Skeletal muscle cell (primary cell): Measurements from ENCODE around the gene OXLD1.
"Not testable (repeated sequence)": the region's sequence is repeated elsewhere in the genome, so short reads cannot be mapped to it uniquely, and the experiment has no call there.

ENCODE experiments used
- DNase-seq: peaks from one replicate; pipeline ENCODE4 v3.0.0-alpha.2; 2010; ENCODE audit warnings: low read depth
- H3K4me3 ChIP-seq: 2 replicates; pipeline ENCODE4 v1.5.1; 2011; ENCODE audit warnings: low read depth, mild to moderate bottlenecking, control low read depth, low read length, moderate library complexity

The OXLD1 gene

DNA sequence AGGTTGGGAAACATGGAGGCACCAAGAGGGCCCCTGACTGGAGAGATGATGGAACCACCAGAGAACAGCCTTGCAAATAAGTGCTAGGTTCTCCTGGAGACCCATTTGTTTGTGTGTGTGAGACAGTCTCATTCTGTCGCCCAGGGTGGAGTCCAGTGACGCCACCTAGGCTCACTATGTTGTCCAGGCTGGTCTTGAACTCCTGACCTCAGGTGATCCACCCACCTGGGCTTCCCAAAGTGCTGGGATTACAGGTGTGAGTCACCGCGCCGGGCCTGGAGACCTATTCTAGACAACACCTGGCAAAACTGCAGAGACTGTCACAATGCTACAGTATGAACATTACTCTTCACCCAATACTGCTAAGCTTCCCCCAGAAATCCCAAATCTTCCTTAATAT, 31.0 kb downstream of the OXLD1 start:
- DNase-seq: no peak
- H3K4me3 ChIP-seq: no peak overlapping the region

DNA sequence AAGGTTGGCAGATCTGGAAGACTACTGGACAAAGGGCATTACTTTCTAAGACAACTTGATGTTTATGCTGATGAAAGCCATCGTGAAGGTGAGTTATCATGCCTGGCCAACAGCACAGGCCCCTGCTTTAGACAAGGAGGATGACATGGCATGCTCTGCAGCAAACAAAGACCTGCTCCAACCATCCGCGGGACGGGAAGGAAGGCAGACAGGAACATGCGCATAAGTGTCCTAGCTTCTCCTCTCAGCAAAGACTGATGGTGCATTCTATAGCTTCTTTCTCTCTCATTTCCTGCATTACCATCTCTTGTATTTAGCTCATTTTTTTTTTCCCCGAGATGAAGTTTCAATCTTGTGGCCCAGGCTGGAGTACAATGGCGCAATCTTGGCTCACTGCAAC, 34.9 kb downstream of the OXLD1 start:
- DNase-seq: no peak
- no peak overlapping the region for H3K4me3 ChIP-seq

DNA sequence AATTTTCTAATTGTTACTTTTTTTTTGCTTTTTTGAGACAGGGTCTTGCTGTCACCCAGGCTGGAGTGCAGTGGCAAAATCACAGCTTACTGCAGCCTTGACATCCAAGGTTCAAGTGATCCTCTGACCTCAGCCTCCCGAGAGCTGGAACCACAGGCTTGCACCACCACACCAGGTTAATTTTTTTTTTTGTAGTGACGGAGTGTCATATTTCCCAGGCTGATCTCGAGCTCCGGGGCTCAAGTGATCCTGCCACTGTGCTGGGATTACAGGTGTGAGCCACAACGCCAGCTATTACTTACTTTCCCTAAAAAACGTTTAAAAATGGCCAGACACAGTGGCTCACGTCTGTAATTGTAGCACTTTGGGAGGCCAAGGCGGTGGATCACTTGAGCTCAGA, 36.1 kb downstream of the OXLD1 start:
- no peak overlapping the region for H3K4me3 ChIP-seq
- DNase-seq: no peak

- H3K4me3 ChIP-seq: no peak overlapping the region
- no peak for DNase-seq
Observed at GRCh38 chr17:81621494-81622130, 44.8 kb downstream of the OXLD1 start.

DNA sequence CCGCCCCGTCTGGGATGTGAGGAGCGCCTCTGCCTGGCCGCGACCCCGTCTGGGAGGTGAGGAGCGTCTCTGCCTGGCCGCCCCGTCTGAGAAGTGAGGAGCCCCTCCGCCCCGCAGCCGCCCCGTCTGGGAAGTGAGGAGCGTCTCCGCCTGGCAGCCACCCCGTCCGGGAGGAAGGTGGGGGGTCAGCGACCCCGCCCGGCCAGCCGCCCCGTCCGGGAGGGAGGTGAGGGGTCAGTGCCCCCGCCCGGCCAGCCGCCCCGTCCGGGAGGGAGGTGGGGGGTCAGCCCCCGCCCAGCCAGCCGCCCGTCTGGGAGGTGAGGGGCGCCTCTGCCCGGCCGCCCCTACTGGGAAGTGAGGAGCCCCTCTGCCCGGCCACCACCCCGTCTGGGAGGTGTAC, 48.1 kb downstream of the OXLD1 start:
- H3K4me3 ChIP-seq: not testable (repeated sequence)

GRCh38 chr17:81616877-81617276, 49.5 kb downstream of the OXLD1 start:
- no peak for DNase-seq
- no peak overlapping the region for H3K4me3 ChIP-seq

More for the DNA sequence above, 48.1 kb downstream of the OXLD1 start:
- not testable (repeated sequence) for DNase-seq

DNA sequence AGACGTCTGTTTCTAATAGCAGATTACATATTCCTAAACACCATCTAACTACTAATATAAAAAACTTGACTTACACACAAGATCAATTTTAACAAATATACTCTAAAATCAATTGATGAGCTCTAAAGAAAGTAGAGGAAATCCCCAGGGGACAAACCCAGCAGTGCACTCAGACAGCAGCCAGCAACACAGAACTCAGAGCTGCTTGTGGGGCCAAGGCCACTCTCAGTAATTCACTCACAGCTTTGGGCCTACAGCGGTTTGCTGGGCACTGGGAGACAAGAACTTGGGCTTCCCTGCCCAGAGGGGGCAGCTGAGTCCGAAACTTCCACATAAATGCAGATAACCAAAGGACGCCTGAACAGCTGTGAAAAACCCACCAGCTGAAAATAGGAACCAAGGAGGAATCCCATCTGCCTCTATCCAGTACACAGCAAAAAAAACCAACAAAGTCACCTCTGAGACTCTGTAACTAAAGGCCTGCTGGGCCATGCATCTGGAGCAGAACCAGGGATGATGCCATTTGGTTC, 50.9 kb downstream of the OXLD1 start:
- DNase-seq: no peak
- H3K4me3 ChIP-seq: no peak overlapping the region
